Measurements from ENCODE around the gene PSMB7.

PSMB7 gene

DNA sequence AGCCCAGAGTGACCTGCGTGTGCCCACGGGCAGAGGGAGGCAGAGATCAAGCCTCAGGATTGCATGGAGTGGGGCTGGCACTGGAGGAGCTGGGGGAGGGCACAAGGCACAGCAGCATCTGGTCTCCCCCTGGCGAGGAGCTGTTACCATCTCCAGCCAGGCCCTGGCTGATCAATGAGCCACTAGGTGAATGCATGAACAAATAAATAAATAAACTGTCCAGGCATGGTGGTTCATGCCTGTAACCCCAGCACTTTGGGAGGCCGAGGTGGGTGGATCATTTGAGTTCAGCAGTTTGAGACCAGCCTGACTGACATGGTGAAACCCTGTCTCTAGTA, 14.3 kb upstream of the PSMB7 start:
- no peaks in the 10 kb centered on the region for H3K9me3 ChIP-seq (ENCODE audit: insufficient read depth, low read depth, low read length)
- H3K4me1 ChIP-seq (ENCODE audit: insufficient read depth, low read length, poor library complexity, severe bottlenecking), result no peaks in the 10 kb centered on the region
- no peak overlapping the region for H2AFZ ChIP-seq (ENCODE audit: low read length)
- no peaks in the 10 kb centered on the region for H3F3A ChIP-seq (ENCODE audit: low read depth)
- H3K79me2 ChIP-seq (ENCODE audit: insufficient read depth, low read length), result no peaks in the 10 kb centered on the region
- no peak overlapping the region for H3K9ac ChIP-seq (ENCODE audit: low read depth, low read length, poor library complexity, severe bottlenecking)
- no peak overlapping the region for H3K4me3 ChIP-seq (ENCODE audit: low read length, poor library complexity, severe bottlenecking)
- no peak overlapping the region for H3K4me2 ChIP-seq (ENCODE audit: low read depth, low read length, poor library complexity, severe bottlenecking)
- no peaks in the 10 kb centered on the region for H3K9me2 ChIP-seq (replicated peaks; ENCODE audit: low read depth, low read length)
- H3K36me3 ChIP-seq (ENCODE audit: insufficient read depth, low read length), result no peaks in the 10 kb centered on the region
- TF ChIP-seq, protein P1, sequence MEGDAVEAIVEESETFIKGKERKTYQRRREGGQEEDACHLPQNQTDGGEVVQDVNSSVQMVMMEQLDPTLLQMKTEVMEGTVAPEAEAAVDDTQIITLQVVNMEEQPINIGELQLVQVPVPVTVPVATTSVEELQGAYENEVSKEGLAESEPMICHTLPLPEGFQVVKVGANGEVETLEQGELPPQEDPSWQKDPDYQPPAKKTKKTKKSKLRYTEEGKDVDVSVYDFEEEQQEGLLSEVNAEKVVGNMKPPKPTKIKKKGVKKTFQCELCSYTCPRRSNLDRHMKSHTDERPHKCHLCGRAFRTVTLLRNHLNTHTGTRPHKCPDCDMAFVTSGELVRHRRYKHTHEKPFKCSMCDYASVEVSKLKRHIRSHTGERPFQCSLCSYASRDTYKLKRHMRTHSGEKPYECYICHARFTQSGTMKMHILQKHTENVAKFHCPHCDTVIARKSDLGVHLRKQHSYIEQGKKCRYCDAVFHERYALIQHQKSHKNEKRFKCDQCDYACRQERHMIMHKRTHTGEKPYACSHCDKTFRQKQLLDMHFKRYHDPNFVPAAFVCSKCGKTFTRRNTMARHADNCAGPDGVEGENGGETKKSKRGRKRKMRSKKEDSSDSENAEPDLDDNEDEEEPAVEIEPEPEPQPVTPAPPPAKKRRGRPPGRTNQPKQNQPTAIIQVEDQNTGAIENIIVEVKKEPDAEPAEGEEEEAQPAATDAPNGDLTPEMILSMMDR (conservative IDR thresholded peaks at IDR 0.05; ENCODE audit: low read length), result no peak
- no peak for TF ChIP-seq EZH2phosphoT487 (IDR thresholded peaks at IDR 0.05; ENCODE audit: borderline replicate concordance)
- no peaks in the 10 kb centered on the region for H3K27me3 ChIP-seq (ENCODE audit: insufficient read depth, low read length, poor library complexity, severe bottlenecking)
- H4K20me1 ChIP-seq (ENCODE audit: insufficient read depth, low read length, poor library complexity, severe bottlenecking), result no peaks in the 10 kb centered on the region

DNA sequence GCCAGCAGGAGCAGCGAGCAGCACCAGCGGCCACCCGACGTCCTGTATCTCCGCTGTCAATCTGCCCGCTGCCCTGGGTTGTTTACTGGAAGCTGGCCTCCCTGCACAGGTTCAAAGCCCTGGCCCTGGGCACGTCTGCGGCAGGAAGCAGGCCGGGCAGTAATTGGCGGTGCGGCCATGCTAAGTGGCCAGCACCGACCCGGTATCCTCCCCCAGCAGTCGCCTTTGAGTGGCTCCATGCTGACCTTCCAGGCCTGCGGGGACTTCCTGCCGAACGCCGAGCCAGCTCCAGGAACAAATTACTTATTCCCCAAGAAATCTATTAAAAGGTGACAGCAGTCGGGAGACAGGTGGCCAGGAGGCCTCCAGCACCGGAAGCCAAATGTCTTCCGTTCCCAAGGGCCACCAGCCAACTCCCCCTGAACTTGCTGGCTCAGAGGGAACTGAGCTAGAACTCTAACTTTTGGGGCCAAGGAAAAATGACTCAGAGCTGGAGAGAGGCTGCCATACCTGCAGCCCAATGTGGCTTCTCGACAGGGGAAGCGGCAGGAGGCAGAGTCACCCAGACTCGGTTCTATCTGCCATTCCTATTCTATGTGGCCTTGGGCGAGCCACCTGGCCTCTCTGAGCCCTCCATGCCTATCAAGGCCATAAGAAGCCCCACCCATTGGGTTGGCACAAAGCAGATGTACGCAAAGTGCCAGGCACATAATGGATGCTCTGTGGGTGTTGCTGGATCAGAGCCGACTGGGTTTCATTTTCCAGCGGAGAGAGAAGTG, 13.7 kb upstream of the PSMB7 start:
- Histone ChIP-seq H3K4me3 (ENCODE audit: low read length, poor library complexity, severe bottlenecking) (no peak overlapping the region), H3K4me1 (ENCODE audit: insufficient read depth, low read length, poor library complexity, severe bottlenecking) (no peaks in the 10 kb centered on the region), H4K20me1 (ENCODE audit: insufficient read depth, low read length, poor library complexity, severe bottlenecking) (no peaks in the 10 kb centered on the region), H3K27me3 (ENCODE audit: insufficient read depth, low read length, poor library complexity, severe bottlenecking) (no peaks in the 10 kb centered on the region), H2AFZ (ENCODE audit: low read length) (no peak overlapping the region), H3K9me2 (replicated peaks; ENCODE audit: low read depth, low read length) (no peaks in the 10 kb centered on the region), H3K36me3 (ENCODE audit: insufficient read depth, low read length) (no peaks in the 10 kb centered on the region), H3K9me3 (ENCODE audit: insufficient read depth, low read depth, low read length) (no peaks in the 10 kb centered on the region), H3K9ac (ENCODE audit: low read depth, low read length, poor library complexity, severe bottlenecking) (no peak overlapping the region), H3F3A (ENCODE audit: low read depth) (no peaks in the 10 kb centered on the region), H3K79me2 (ENCODE audit: insufficient read depth, low read length) (no peaks in the 10 kb centered on the region), H3K4me2 (ENCODE audit: low read depth, low read length, poor library complexity, severe bottlenecking) (no peak overlapping the region)
- TF ChIP-seq EZH2phosphoT487 (IDR thresholded peaks at IDR 0.05; ENCODE audit: borderline replicate concordance), result no peak
- TF ChIP-seq, protein P1 (conservative IDR thresholded peaks at IDR 0.05; ENCODE audit: low read length), result no peak

DNA sequence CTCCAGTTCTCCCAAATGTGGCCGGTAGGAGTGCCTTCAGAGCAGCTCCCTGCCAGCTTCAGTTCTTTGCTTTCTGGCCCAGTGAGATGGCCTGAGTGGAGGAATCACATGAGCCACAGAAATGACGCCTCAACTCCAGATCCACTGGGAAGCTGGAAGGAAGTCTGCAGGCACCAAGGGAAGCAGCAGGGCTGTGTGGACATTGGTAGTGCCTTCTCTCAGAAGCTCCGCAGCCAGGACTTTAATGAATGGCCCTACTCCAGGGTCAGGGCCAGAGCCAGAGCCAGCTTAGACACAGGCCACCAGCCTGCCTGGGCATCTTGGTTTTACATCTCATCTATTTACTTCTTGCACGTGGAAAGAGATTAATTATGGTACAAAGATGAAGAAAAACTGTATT, 12.0 kb upstream of the PSMB7 start:
- TF ChIP-seq, protein P1 (conservative IDR thresholded peaks at IDR 0.05; ENCODE audit: low read length), result no peak
- no peak for TF ChIP-seq EZH2phosphoT487 (IDR thresholded peaks at IDR 0.05; ENCODE audit: borderline replicate concordance)
- Histone ChIP-seq H3K79me2 (ENCODE audit: insufficient read depth, low read length) (no peaks in the 10 kb centered on the region), H3K27me3 (ENCODE audit: insufficient read depth, low read length, poor library complexity, severe bottlenecking) (no peaks in the 10 kb centered on the region), H4K20me1 (ENCODE audit: insufficient read depth, low read length, poor library complexity, severe bottlenecking) (no peaks in the 10 kb centered on the region), H3K36me3 (ENCODE audit: insufficient read depth, low read length) (no peaks in the 10 kb centered on the region), H3F3A (ENCODE audit: low read depth) (no peaks in the 10 kb centered on the region), H3K4me1 (ENCODE audit: insufficient read depth, low read length, poor library complexity, severe bottlenecking) (no peaks in the 10 kb centered on the region), H3K4me2 (ENCODE audit: low read depth, low read length, poor library complexity, severe bottlenecking) (no peak overlapping the region), H3K9me3 (ENCODE audit: insufficient read depth, low read depth, low read length) (no peaks in the 10 kb centered on the region), H3K9ac (ENCODE audit: low read depth, low read length, poor library complexity, severe bottlenecking) (no peak overlapping the region), H3K4me3 (ENCODE audit: low read length, poor library complexity, severe bottlenecking) (no peak overlapping the region), H2AFZ (ENCODE audit: low read length) (no peak overlapping the region), H3K9me2 (replicated peaks; ENCODE audit: low read depth, low read length) (no peaks in the 10 kb centered on the region)
